Panc1 (cell line): ENCODE results near the gene LAMTOR3. TPM values are rescaled to one million over a fixed set of nuclear protein-coding genes. Genes with fewer than 3 reads are reported as not detected.
"Not testable (repeated sequence)": the region's sequence is repeated elsewhere in the genome, so short reads cannot be mapped to it uniquely, and the experiment has no call there.

Source experiments
- ATAC-seq: fragments of 200-7000 bp; cut with Tn5 transposase; 2 replicates; pipeline ENCODE4 v1.9.1; 2020; ENCODE audit warnings: mild to moderate bottlenecking, moderate library complexity
- BruUV-seq: library from RNA; stranded (reverse); fragments of 400-500 nt; replicated peaks from 2 replicates; lab custom pipeline; 2021; lab: Mats Ljungman, UMichigan
- CTCF ChIA-PET: fragments of 300-600 bp; sonication (Branson Sonifier 250); formaldehyde crosslinking; loops from one replicate; lab custom pipeline; 2022; ENCODE audit warnings: antibody characterized with exemption; lab: Charles Lee
- POLR2A ChIA-PET: fragments of 300-600 bp; sonication (Branson Sonifier 250); formaldehyde crosslinking; loops from one replicate; lab custom pipeline; 2022; ENCODE audit warnings: antibody characterized with exemption; lab: Charles Lee
- DNase-seq: peaks from one replicate; pipeline ENCODE4 v3.0.0-alpha.2; 2010; ENCODE audit warnings: low read depth, low spot score
- H3K27ac ChIP-seq: 2 replicates; pipeline ENCODE4 v1.5.1; 2011; ENCODE audit warnings: mild to moderate bottlenecking, low read length, inconsistent platforms
- H3K27me3 ChIP-seq: fragments of 200-500 bp; sonication (Bioruptor generic); 2 replicates; pipeline ENCODE4 v1.6.0; 2014; ENCODE audit warnings: low read length, inconsistent platforms; ENCODE audit not compliant: control insufficient read depth, insufficient read depth
- H3K36me3 ChIP-seq: fragments of 200-500 bp; sonication (Bioruptor generic); 2 replicates; pipeline ENCODE4 v1.5.1; 2014; ENCODE audit warnings: inconsistent platforms, mild to moderate bottlenecking, low read length, moderate library complexity; ENCODE audit not compliant: control insufficient read depth, insufficient read depth
- H3K4me1 ChIP-seq: 2 replicates; pipeline ENCODE4 v1.5.1; 2011; ENCODE audit warnings: inconsistent platforms, mild to moderate bottlenecking, low read length, moderate library complexity; ENCODE audit not compliant: control insufficient read depth, insufficient read depth
- H3K4me3 ChIP-seq, 2 experiments: 2 replicates each; pipeline ENCODE4 v1.5.1; 2011 to 2012; ENCODE audit warnings: low read depth in 2 of 2, low read length in 2 of 2, mild to moderate bottlenecking in 2 of 2, inconsistent platforms in 1 of 2, moderate library complexity in 1 of 2
- H3K9me3 ChIP-seq: fragments of 200-500 bp; sonication (Bioruptor generic); 2 replicates; pipeline ENCODE4 v1.5.1; 2014; ENCODE audit warnings: low read depth, mild to moderate bottlenecking, inconsistent platforms, low read length, moderate library complexity; ENCODE audit not compliant: control insufficient read depth, insufficient read depth
- POLR2AphosphoS5 ChIP-seq: IDR thresholded peaks from 2 replicates; pipeline ENCODE4 v1.6.1; 2012; ENCODE audit warnings: mild to moderate bottlenecking, low read depth, low read length, moderate library complexity
- REST ChIP-seq, 2 experiments: IDR thresholded peaks; 2 replicates each; pipeline ENCODE4 v1.6.1; 2011 to 2012; ENCODE audit warnings: low read depth in 2 of 2, control low read depth in 1 of 2, low read length in 1 of 2, mild to moderate bottlenecking in 1 of 2, moderate library complexity in 1 of 2; ENCODE audit not compliant: insufficient read depth in 1 of 2
- SIN3A ChIP-seq: IDR thresholded peaks from 2 replicates; pipeline ENCODE4 v1.6.1; 2012; ENCODE audit warnings: low read depth, mild to moderate bottlenecking, low read length, moderate library complexity, borderline replicate concordance; ENCODE audit not compliant: insufficient read depth
- TCF7L2 ChIP-seq: IDR thresholded peaks from 2 replicates; pipeline ENCODE4 v1.6.1; 2011; ENCODE audit warnings: mild to moderate bottlenecking, low read depth, low read length, inconsistent platforms
- in situ Hi-C: cut with HindIII; loops from 2 replicates; pipeline ENCODE4 v1.10.0; 2016; ENCODE audit warnings: low sequenced_read_pairs, low pct_unique_long_range_greater_than_20kb
- intact Hi-C: fragments of 100-400 bp; cut with micrococcal nuclease; formaldehyde crosslinking; loops from one replicate; pipeline ENCODE4 v1.10.0; 2022; ENCODE audit not compliant: unreplicated experiment
- total RNA-seq: library from RNA; stranded (reverse); gene quantifications from one replicate; pipeline ENCODE4 v1.2.1, GENCODE V29; 2021; ENCODE audit not compliant: unreplicated experiment
- TF ChIP-seq, protein P1 (sequence below): fragments of 450-650 bp; IDR thresholded peaks from 2 replicates; pipeline ENCODE4 v1.5.1; 2017; ENCODE audit warnings: mild to moderate bottlenecking

LAMTOR3 gene
- total RNA-seq, 1 experiment from 2014 or later: 20.3 TPM

- DNase-seq (no peak), ATAC-seq (no peak)
- POLR2A ChIA-PET: no interaction called here
- no peaks in the 10 kb centered on the region for H3K9me3 ChIP-seq
- no TSS peak for BruUV-seq
- intact Hi-C loops (no loop called here), in situ Hi-C loops (no loop called here)
- CTCF ChIA-PET: no interaction called here
- TF ChIP-seq SIN3A (no peak), TCF7L2 (no peak), REST (IDR thresholded peaks at IDR 0.05; ENCODE audit: insufficient read depth in 1 of 2, low read depth in 2 of 2, low read length in 1 of 2) (no peak), POLR2AphosphoS5 (no peak)
- TF ChIP-seq, protein P1, sequence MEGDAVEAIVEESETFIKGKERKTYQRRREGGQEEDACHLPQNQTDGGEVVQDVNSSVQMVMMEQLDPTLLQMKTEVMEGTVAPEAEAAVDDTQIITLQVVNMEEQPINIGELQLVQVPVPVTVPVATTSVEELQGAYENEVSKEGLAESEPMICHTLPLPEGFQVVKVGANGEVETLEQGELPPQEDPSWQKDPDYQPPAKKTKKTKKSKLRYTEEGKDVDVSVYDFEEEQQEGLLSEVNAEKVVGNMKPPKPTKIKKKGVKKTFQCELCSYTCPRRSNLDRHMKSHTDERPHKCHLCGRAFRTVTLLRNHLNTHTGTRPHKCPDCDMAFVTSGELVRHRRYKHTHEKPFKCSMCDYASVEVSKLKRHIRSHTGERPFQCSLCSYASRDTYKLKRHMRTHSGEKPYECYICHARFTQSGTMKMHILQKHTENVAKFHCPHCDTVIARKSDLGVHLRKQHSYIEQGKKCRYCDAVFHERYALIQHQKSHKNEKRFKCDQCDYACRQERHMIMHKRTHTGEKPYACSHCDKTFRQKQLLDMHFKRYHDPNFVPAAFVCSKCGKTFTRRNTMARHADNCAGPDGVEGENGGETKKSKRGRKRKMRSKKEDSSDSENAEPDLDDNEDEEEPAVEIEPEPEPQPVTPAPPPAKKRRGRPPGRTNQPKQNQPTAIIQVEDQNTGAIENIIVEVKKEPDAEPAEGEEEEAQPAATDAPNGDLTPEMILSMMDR: no peak
- H3K36me3 ChIP-seq: no peaks in the 10 kb centered on the region
- H3K4me1 ChIP-seq: no peaks in the 10 kb centered on the region
- no peaks in the 10 kb centered on the region; the same call in 1 of the 2 replicates for H3K27me3 ChIP-seq
- H3K27ac ChIP-seq: no peak overlapping the region
- no peak overlapping the region for H3K4me3 ChIP-seq
Observed at GRCh38 chr4:99832758-99833157, 61.5 kb downstream of the LAMTOR3 start.

GRCh38 chr4:99832321-99832720 is 61.9 kb downstream of the LAMTOR3 start:
- intact Hi-C loops (no loop called here), in situ Hi-C loops (no loop called here)
- H3K4me3 ChIP-seq: no peak overlapping the region
- ChIA-PET CTCF (no interaction called here), POLR2A (no interaction called here)
- no peak for ATAC-seq
- H3K36me3 ChIP-seq: no peaks in the 10 kb centered on the region
- DNase-seq: no peak
- H3K27ac ChIP-seq: no peak overlapping the region
- no TSS peak for BruUV-seq
- TF ChIP-seq TCF7L2 (no peak), REST (IDR thresholded peaks at IDR 0.05; ENCODE audit: insufficient read depth in 1 of 2, low read depth in 2 of 2, low read length in 1 of 2) (no peak), SIN3A (no peak), POLR2AphosphoS5 (no peak)
- TF ChIP-seq, protein P1: no peak
- H3K27me3 ChIP-seq: no peaks in the 10 kb centered on the region; the same call in 1 of the 2 replicates
- no peaks in the 10 kb centered on the region for H3K4me1 ChIP-seq
- H3K9me3 ChIP-seq: no peaks in the 10 kb centered on the region

GRCh38 chr4:99830051-99830450 is 64.2 kb downstream of the LAMTOR3 start:
- H3K9me3 ChIP-seq, H3K36me3 ChIP-seq, H3K27ac ChIP-seq, POLR2A ChIA-PET, BruUV-seq, intact Hi-C loops, H3K27me3 ChIP-seq, H3K4me3 ChIP-seq, in situ Hi-C loops, CTCF ChIA-PET, ATAC-seq, DNase-seq, H3K4me1 ChIP-seq: not testable (repeated sequence)
